HFFc6 (cell line): ENCODE results near the gene NLN. TPM values are rescaled to one million over a fixed set of nuclear protein-coding genes. Genes with fewer than 3 reads are reported as not detected.

Experiments used
- DNase-seq: peaks from one replicate; pipeline ENCODE4 v3.0.0-alpha.2; 2018
- H3K27ac Mint-ChIP-seq: 2 replicates; pipeline ENCODE4 v1.8.0; 2020; ENCODE audit warnings: mild to moderate bottlenecking, mixed read lengths
- H3K27me3 Mint-ChIP-seq: 2 replicates; pipeline ENCODE4 v1.8.0; 2021; ENCODE audit warnings: mild to moderate bottlenecking, moderate library complexity, mixed read lengths; ENCODE audit not compliant: insufficient read depth
- H3K36me3 Mint-ChIP-seq: 2 replicates; pipeline ENCODE4 v1.8.0; 2021; ENCODE audit warnings: low read depth, mixed read lengths
- H3K4me1 Mint-ChIP-seq: 2 replicates; pipeline ENCODE4 v1.8.0; 2020; ENCODE audit warnings: low read depth, mixed read lengths
- H3K4me3 Mint-ChIP-seq: 2 replicates; pipeline ENCODE4 v1.8.0; 2020; ENCODE audit warnings: mild to moderate bottlenecking, moderate library complexity, mixed read lengths
- H3K9me3 Mint-ChIP-seq: 2 replicates; pipeline ENCODE4 v1.8.0; 2020; ENCODE audit warnings: mild to moderate bottlenecking, mixed read lengths
- total RNA-seq, 6 experiments: library from RNA; stranded (reverse); fragmentation: NEBNext Ultra II Directional; extraction: Animal tissue kit (Norgen Biotek cat#: 25700); gene quantifications; 2 replicates in 1 of 6; 3 replicates in 5 of 6; pipeline ENCODE4 v1.2.3, GENCODE V29; 2021
- TF ChIP-seq, protein P1 (sequence below): fragments of 200-600 bp; sonication (generic); IDR thresholded peaks from 2 replicates; pipeline ENCODE4 v1.5.0; 2021; ENCODE audit warnings: antibody characterized with exemption, mild to moderate bottlenecking

NLN gene
- total RNA-seq, 6 experiments from 2014 or later = 47.9 to 62.0 (median 57.1) TPM

GRCh38 chr5:65811004-65811403 is 89.0 kb downstream of the NLN start:
- peaks cover 71% of the 10 kb centered on the region for H3K4me1 Mint-ChIP-seq
- peak overlapping the region; percentile 82 for H3K27ac Mint-ChIP-seq
- DNase-seq = peak; percentile 71
- H3K36me3 Mint-ChIP-seq = peaks cover 57% of the 10 kb centered on the region
- H3K4me3 Mint-ChIP-seq = peak overlapping the region; percentile 73; the same call in 1 of the 2 replicates
- TF ChIP-seq, protein P1, sequence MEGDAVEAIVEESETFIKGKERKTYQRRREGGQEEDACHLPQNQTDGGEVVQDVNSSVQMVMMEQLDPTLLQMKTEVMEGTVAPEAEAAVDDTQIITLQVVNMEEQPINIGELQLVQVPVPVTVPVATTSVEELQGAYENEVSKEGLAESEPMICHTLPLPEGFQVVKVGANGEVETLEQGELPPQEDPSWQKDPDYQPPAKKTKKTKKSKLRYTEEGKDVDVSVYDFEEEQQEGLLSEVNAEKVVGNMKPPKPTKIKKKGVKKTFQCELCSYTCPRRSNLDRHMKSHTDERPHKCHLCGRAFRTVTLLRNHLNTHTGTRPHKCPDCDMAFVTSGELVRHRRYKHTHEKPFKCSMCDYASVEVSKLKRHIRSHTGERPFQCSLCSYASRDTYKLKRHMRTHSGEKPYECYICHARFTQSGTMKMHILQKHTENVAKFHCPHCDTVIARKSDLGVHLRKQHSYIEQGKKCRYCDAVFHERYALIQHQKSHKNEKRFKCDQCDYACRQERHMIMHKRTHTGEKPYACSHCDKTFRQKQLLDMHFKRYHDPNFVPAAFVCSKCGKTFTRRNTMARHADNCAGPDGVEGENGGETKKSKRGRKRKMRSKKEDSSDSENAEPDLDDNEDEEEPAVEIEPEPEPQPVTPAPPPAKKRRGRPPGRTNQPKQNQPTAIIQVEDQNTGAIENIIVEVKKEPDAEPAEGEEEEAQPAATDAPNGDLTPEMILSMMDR = no peak
- H3K27me3 Mint-ChIP-seq = no peaks in the 10 kb centered on the region
- no peaks in the 10 kb centered on the region for H3K9me3 Mint-ChIP-seq

DNA sequence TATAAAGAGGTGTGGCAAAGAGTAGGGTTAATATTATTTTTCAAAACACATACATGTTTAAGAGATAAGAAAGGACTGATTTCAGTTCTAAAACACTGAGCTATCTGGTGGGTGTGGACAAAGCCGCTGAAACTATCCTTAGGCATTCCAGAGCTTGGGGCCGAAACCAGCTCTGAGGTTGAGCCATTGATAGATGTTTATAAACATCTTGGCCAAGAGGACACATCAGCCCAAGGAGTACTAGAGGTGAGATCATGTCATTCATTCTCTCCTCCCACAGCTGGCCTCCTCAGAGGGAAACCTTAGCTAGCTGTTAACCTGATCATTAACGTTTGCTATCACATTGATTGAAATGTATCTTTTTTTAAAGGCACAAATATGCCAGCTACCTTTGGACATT is 89.9 kb downstream of the NLN start:
- H3K4me1 Mint-ChIP-seq = peaks cover 65% of the 10 kb centered on the region
- no peak for DNase-seq
- peaks cover 57% of the 10 kb centered on the region for H3K36me3 Mint-ChIP-seq
- H3K27ac Mint-ChIP-seq = no peak overlapping the region
- no peaks in the 10 kb centered on the region for H3K27me3 Mint-ChIP-seq
- TF ChIP-seq, protein P1 = no peak
- no peak overlapping the region for H3K4me3 Mint-ChIP-seq
- no peaks in the 10 kb centered on the region for H3K9me3 Mint-ChIP-seq

DNA sequence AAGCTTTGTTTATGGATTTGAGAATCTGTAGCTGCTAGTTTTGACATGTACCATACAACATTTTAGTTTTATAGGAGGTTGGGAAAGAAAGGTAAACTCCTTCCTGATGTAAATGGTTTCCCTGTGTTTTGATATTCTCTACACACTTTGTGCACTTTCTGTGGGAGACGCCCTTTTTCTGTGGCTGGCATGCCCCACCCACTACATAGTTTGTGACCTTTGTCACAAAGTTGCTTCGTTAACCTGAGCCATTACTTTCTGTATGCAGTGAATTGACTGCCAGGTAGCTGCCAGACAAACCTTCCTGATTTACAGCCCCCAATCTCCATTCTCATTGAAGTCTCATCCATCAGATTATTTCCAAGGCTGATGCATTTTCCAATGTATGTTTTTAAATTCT is 90.6 kb downstream of the NLN start:
- H3K9me3 Mint-ChIP-seq = no peaks in the 10 kb centered on the region
- TF ChIP-seq, protein P1 = no peak
- H3K27ac Mint-ChIP-seq = no peak overlapping the region
- no peak for DNase-seq
- H3K27me3 Mint-ChIP-seq = no peaks in the 10 kb centered on the region
- H3K4me1 Mint-ChIP-seq = peaks cover 57% of the 10 kb centered on the region
- no peak overlapping the region for H3K4me3 Mint-ChIP-seq
- H3K36me3 Mint-ChIP-seq = peaks cover 57% of the 10 kb centered on the region

DNA sequence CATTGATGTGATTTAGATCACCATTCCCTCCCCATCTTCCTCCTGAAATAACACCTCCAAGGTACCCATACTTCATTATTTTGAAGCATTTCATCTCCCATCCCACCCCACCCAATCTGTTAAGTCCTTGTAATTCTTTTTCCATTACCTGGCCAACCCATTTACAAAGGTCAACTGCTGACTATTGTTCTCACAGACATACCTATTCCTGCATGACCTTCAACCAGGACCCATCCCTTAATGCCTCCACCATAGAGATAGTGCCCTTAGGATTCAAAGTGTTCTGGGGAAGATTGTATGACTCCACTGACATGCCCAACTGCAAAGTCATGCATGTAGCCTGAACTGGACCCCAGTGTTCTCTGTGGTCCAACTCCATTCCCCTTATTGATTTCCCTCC is 91.2 kb downstream of the NLN start:
- Mint-ChIP-seq H3K9me3 (no peaks in the 10 kb centered on the region), H3K4me3 (no peak overlapping the region), H3K36me3 (peaks cover 62% of the 10 kb centered on the region)

DNA sequence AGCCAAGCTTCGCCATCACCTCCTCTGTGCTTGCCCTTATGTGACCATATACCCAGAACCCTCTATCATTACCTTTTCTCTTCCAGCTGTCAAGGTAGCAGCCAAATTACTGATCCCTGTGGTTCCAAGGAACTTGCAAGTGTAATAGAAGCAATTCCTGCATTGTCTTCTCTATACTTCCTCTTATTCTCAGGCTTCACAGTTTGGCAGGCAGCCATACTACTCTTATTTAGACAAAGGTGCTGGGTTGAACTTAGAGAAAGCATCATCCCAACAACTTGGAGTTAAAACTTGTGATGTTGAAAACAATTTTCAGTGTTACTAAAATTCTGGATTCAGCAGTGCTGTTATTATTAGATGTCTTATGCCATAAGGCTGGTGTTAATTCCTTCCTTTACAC is 93.2 kb downstream of the NLN start:
- Mint-ChIP-seq H3K27me3 (no peaks in the 10 kb centered on the region), H3K27ac (no peak overlapping the region), H3K9me3 (no peaks in the 10 kb centered on the region), H3K4me1 (peaks cover 55% of the 10 kb centered on the region), H3K36me3 (peaks cover 62% of the 10 kb centered on the region), H3K4me3 (no peak overlapping the region)
- DNase-seq = no peak
- TF ChIP-seq, protein P1 = no peak

More for the DNA sequence above, 91.2 kb downstream of the NLN start:
- Mint-ChIP-seq H3K27ac (no peak overlapping the region), H3K4me1 (peaks cover 56% of the 10 kb centered on the region), H3K27me3 (no peaks in the 10 kb centered on the region)
- DNase-seq = no peak
- TF ChIP-seq, protein P1 = no peak

GRCh38 chr5:65816729-65817128 is 94.7 kb downstream of the NLN start:
- H3K9me3 Mint-ChIP-seq = no peaks in the 10 kb centered on the region
- no peak overlapping the region for H3K4me3 Mint-ChIP-seq
- H3K4me1 Mint-ChIP-seq = peaks cover 39% of the 10 kb centered on the region
- H3K27me3 Mint-ChIP-seq = no peaks in the 10 kb centered on the region; the same call in 1 of the 2 replicates
- no peak overlapping the region for H3K27ac Mint-ChIP-seq
- peaks cover 62% of the 10 kb centered on the region for H3K36me3 Mint-ChIP-seq
- no peak for DNase-seq
- TF ChIP-seq, protein P1 = no peak
